Astrocyte (in vitro differentiated cells and primary cell): ENCODE measurements around the gene NRAP. TPM values are rescaled to one million over a fixed set of nuclear protein-coding genes. Genes with fewer than 3 reads are reported as not detected.
A peak's percentile ranks its signal among the peaks of the same experiment; 100 is the strongest.

ENCODE experiments used
- DNase-seq: peaks from one replicate; pipeline ENCODE4 v3.0.0-alpha.2; 2010; ENCODE audit warnings: low read depth
- FAIRE-seq: peaks from 2 replicates; lab custom pipeline; 2011; peaks lifted over from hg19 to GRCh38; lab: Jason Lieb, UNC
- H2AFZ ChIP-seq: 2 replicates; pipeline ENCODE4 v1.6.0; 2012; ENCODE audit warnings: low read depth, low read length, inconsistent platforms
- H3K27ac ChIP-seq: 2 replicates; pipeline ENCODE4 v1.5.1; 2011; ENCODE audit warnings: low read depth, low read length, inconsistent platforms
- H3K27me3 ChIP-seq: 2 replicates; pipeline ENCODE4 v1.6.0; 2011; ENCODE audit warnings: low read length, inconsistent platforms; ENCODE audit not compliant: insufficient read depth
- H3K36me3 ChIP-seq: 2 replicates; pipeline ENCODE4 v1.5.1; 2011; ENCODE audit warnings: low read length, inconsistent platforms; ENCODE audit not compliant: insufficient read depth
- H3K4me1 ChIP-seq: 2 replicates; pipeline ENCODE4 v1.5.1; 2011; ENCODE audit warnings: low read length, inconsistent platforms; ENCODE audit not compliant: insufficient read depth
- H3K4me2 ChIP-seq: 2 replicates; pipeline ENCODE4 v1.6.0; 2012; ENCODE audit warnings: low read length, inconsistent platforms
- H3K4me3 ChIP-seq: 2 replicates; pipeline ENCODE4 v1.5.1; 2011; ENCODE audit warnings: low read depth, mild to moderate bottlenecking, low read length, inconsistent platforms; ENCODE audit not compliant: insufficient read depth
- H3K79me2 ChIP-seq: 2 replicates; pipeline ENCODE4 v1.6.0; 2012; ENCODE audit warnings: mild to moderate bottlenecking, low read length, inconsistent platforms; ENCODE audit not compliant: insufficient read depth
- H3K9ac ChIP-seq: 2 replicates; pipeline ENCODE4 v1.6.0; 2012; ENCODE audit warnings: mild to moderate bottlenecking, low read length, inconsistent platforms
- H3K9me3 ChIP-seq: 2 replicates; pipeline ENCODE4 v1.5.1; 2012; ENCODE audit warnings: low read depth, mild to moderate bottlenecking, low read length, inconsistent platforms; ENCODE audit not compliant: insufficient read depth
- H4K20me1 ChIP-seq: 2 replicates; pipeline ENCODE4 v1.6.0; 2012; ENCODE audit warnings: low read length, inconsistent platforms; ENCODE audit not compliant: insufficient read depth
- H3K27ac Mint-ChIP-seq: one replicate; pipeline ENCODE4 v1.8.0; 2021; ENCODE audit warnings: mild to moderate bottlenecking, mixed read lengths; ENCODE audit not compliant: unreplicated experiment
- H3K27me3 Mint-ChIP-seq: one replicate; pipeline ENCODE4 v1.8.0; 2021; ENCODE audit warnings: low read depth, mixed read lengths; ENCODE audit not compliant: unreplicated experiment
- H3K36me3 Mint-ChIP-seq: one replicate; pipeline ENCODE4 v1.8.0; 2021; ENCODE audit warnings: low read depth, mixed read lengths; ENCODE audit not compliant: unreplicated experiment
- H3K4me1 Mint-ChIP-seq: one replicate; pipeline ENCODE4 v1.8.0; 2021; ENCODE audit warnings: low read depth, mixed read lengths; ENCODE audit not compliant: unreplicated experiment
- H3K4me3 Mint-ChIP-seq: one replicate; pipeline ENCODE4 v1.8.0; 2021; ENCODE audit warnings: mild to moderate bottlenecking, moderate library complexity, mixed read lengths; ENCODE audit not compliant: unreplicated experiment
- H3K9me3 Mint-ChIP-seq: one replicate; pipeline ENCODE4 v1.8.0; 2021; ENCODE audit warnings: mild to moderate bottlenecking, mixed read lengths; ENCODE audit not compliant: unreplicated experiment
- EZH2 ChIP-seq: IDR thresholded peaks from 2 replicates; pipeline ENCODE4 v1.6.1; 2012; ENCODE audit warnings: mild to moderate bottlenecking, low read length, inconsistent platforms; ENCODE audit not compliant: insufficient read depth
- total RNA-seq: library from RNA; stranded (reverse); gene quantifications from 2 replicates; pipeline ENCODE4 v1.2.1, GENCODE V29; 2021
- TF ChIP-seq, protein P1 (sequence below): IDR thresholded peaks from 2 replicates; pipeline ENCODE4 v1.5.1; 2011; ENCODE audit warnings: low read depth, mild to moderate bottlenecking, inconsistent platforms, low read length, moderate library complexity; ENCODE audit not compliant: insufficient read depth

NRAP gene
- total RNA-seq, 1 donor from 2014 or later: not detected

DNA sequence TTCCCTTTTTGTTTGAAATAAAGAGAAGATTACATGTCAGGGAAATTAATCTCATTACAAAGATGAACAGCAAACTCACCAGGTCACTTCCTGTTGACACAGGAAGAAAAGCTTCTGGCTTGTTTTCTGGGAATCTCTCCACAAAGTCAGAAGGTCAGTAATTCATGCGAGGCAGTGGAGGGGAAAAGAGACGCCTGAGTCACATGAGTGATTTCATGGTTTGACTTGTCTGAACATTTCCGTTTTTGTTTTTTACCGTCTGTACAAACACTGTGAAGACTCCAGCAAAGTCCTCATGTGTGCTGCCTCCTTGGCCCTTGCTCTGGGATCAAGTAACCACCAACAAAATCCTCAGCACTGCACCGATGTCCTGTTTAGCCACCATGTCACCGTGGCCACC lies 113.5 kb downstream of the NRAP start:
- H3K4me3 ChIP-seq: no peak overlapping the region
- H4K20me1 ChIP-seq: no peaks in the 10 kb centered on the region
- H3K9me3 ChIP-seq: no peaks in the 10 kb centered on the region
- Mint-ChIP-seq H3K27ac (no peak overlapping the region), H3K4me3 (no peak overlapping the region), H3K4me1 (peaks cover 7% of the 10 kb centered on the region), H3K27me3 (peaks cover 22% of the 10 kb centered on the region), H3K9me3 (peaks cover 3% of the 10 kb centered on the region), H3K36me3 (no peaks in the 10 kb centered on the region)
- H3K79me2 ChIP-seq: no peaks in the 10 kb centered on the region
- H3K9ac ChIP-seq: no peak overlapping the region
- no peak for TF ChIP-seq EZH2
- peak overlapping the region; percentile 10 for H3K4me2 ChIP-seq
- H2AFZ ChIP-seq: peak overlapping the region; percentile 71
- H3K36me3 ChIP-seq: no peaks in the 10 kb centered on the region
- peak; percentile 44 for DNase-seq
- H3K4me1 ChIP-seq: peaks cover 4% of the 10 kb centered on the region
- no peaks in the 10 kb centered on the region for H3K27me3 ChIP-seq
- no peak overlapping the region for H3K27ac ChIP-seq
- FAIRE-seq: no peak

DNA sequence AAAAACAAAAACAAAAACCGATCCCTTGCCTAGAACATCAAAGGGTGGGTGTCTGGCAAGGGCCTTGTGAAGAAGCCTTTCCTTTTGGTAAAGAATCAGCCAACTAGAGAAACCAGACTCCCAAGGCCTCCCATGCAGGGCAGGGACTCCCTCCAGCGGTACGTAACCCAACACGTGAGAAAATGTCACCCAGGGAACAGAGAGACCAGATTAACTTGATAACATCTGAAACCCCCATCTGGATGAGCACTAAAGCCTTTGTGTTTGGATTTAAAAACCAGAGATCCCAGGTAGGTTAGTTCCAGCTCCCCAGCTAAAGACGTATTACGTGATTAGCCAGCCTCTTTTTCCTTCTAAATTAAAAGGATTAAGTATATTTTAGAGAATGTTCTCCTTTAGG lies 114.0 kb downstream of the NRAP start:
- no peaks in the 10 kb centered on the region for H3K36me3 ChIP-seq
- FAIRE-seq (no peak), DNase-seq (no peak)
- peaks cover 7% of the 10 kb centered on the region for H3K4me1 Mint-ChIP-seq
- no peaks in the 10 kb centered on the region for H3K9me3 ChIP-seq
- peaks cover 4% of the 10 kb centered on the region for H3K4me1 ChIP-seq
- no peak overlapping the region for H3K4me2 ChIP-seq
- H3K9me3 Mint-ChIP-seq: peaks cover 3% of the 10 kb centered on the region
- H3K4me3 ChIP-seq: no peak overlapping the region
- TF ChIP-seq EZH2: no peak
- TF ChIP-seq, protein P1, sequence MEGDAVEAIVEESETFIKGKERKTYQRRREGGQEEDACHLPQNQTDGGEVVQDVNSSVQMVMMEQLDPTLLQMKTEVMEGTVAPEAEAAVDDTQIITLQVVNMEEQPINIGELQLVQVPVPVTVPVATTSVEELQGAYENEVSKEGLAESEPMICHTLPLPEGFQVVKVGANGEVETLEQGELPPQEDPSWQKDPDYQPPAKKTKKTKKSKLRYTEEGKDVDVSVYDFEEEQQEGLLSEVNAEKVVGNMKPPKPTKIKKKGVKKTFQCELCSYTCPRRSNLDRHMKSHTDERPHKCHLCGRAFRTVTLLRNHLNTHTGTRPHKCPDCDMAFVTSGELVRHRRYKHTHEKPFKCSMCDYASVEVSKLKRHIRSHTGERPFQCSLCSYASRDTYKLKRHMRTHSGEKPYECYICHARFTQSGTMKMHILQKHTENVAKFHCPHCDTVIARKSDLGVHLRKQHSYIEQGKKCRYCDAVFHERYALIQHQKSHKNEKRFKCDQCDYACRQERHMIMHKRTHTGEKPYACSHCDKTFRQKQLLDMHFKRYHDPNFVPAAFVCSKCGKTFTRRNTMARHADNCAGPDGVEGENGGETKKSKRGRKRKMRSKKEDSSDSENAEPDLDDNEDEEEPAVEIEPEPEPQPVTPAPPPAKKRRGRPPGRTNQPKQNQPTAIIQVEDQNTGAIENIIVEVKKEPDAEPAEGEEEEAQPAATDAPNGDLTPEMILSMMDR: no peak
- no peak overlapping the region for H3K4me3 Mint-ChIP-seq
- H3K9ac ChIP-seq: no peak overlapping the region
- H3K36me3 Mint-ChIP-seq: no peaks in the 10 kb centered on the region
- peaks cover 24% of the 10 kb centered on the region for H3K27me3 Mint-ChIP-seq
- no peaks in the 10 kb centered on the region for H4K20me1 ChIP-seq
- H3K79me2 ChIP-seq: no peaks in the 10 kb centered on the region
- H3K27ac Mint-ChIP-seq: no peak overlapping the region
- H2AFZ ChIP-seq: peak overlapping the region; percentile 71
- no peak overlapping the region for H3K27ac ChIP-seq
- no peaks in the 10 kb centered on the region for H3K27me3 ChIP-seq

DNA sequence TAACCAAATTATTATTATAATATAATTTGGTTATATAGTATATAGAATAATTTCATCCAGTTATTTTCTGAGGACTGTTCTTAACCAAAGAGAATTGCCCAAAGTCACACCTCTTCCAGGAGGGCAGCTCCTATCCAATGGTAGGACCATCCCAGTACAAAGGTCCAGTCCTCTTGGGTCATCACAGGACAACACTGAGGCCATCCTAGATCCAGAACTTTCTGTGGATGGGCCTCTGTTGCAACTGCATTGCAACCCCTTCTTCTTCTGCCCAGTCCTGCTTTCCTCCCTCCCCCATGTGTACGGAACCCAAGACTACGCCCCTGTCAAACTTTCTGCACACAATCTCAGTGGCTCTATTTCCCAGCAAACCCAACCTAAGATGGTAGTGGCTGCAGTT lies 116.4 kb downstream of the NRAP start:
- H3K27ac ChIP-seq: no peak overlapping the region
- TF ChIP-seq, protein P1: no peak
- TF ChIP-seq EZH2: no peak
- H3K27ac Mint-ChIP-seq: no peak overlapping the region
- peaks cover 3% of the 10 kb centered on the region for H3K9me3 Mint-ChIP-seq
- FAIRE-seq (no peak), DNase-seq (no peak)
- no peaks in the 10 kb centered on the region for H3K9me3 ChIP-seq
- H3K4me1 ChIP-seq: peaks cover 4% of the 10 kb centered on the region
- H3K4me3 ChIP-seq: no peak overlapping the region
- no peak overlapping the region for H3K4me2 ChIP-seq
- no peak overlapping the region for H3K9ac ChIP-seq
- no peaks in the 10 kb centered on the region for H3K4me1 Mint-ChIP-seq
- no peaks in the 10 kb centered on the region for H3K79me2 ChIP-seq
- no peaks in the 10 kb centered on the region for H3K36me3 ChIP-seq
- H3K27me3 ChIP-seq: peaks cover 6% of the 10 kb centered on the region
- no peaks in the 10 kb centered on the region for H4K20me1 ChIP-seq
- no peak overlapping the region for H2AFZ ChIP-seq
- H3K4me3 Mint-ChIP-seq: no peak overlapping the region
- no peaks in the 10 kb centered on the region for H3K36me3 Mint-ChIP-seq
- peaks cover 29% of the 10 kb centered on the region for H3K27me3 Mint-ChIP-seq
